Neural crest cell (in vitro differentiated cells): ENCODE results near the gene DOCK8. TPM values are rescaled to one million over a fixed set of nuclear protein-coding genes. Genes with fewer than 3 reads are reported as not detected.
"Not testable (repeated sequence)": the region's sequence is repeated elsewhere in the genome, so short reads cannot be mapped to it uniquely, and the experiment has no call there.

ENCODE experiments used
- DNase-seq: peaks from one replicate; pipeline ENCODE4 v3.0.0; 2021; ENCODE audit warnings: low read depth, mixed read lengths, low spot score
- H3K27ac Mint-ChIP-seq: one replicate; pipeline ENCODE4 v1.8.0; 2021; ENCODE audit warnings: mild to moderate bottlenecking, mixed read lengths; ENCODE audit not compliant: unreplicated experiment
- H3K27me3 Mint-ChIP-seq: 2 replicates; pipeline ENCODE4 v1.8.0; 2021; ENCODE audit warnings: low read depth, mild to moderate bottlenecking, mixed read lengths
- H3K36me3 Mint-ChIP-seq: 2 replicates; pipeline ENCODE4 v1.8.0; 2021; ENCODE audit warnings: low read depth, mild to moderate bottlenecking, mixed read lengths
- H3K4me1 Mint-ChIP-seq: 2 replicates; pipeline ENCODE4 v1.8.0; 2021; ENCODE audit warnings: mixed read lengths
- H3K4me3 Mint-ChIP-seq: one replicate; pipeline ENCODE4 v1.8.0; 2021; ENCODE audit warnings: mild to moderate bottlenecking, mixed read lengths
- H3K9me3 Mint-ChIP-seq: 2 replicates; pipeline ENCODE4 v1.8.0; 2021; ENCODE audit warnings: mixed read lengths
- CTCF ChIP-seq: fragments of 200-600 bp; sonication (generic); conservative IDR thresholded peaks from 2 replicates; pipeline ENCODE4 v1.5.0; 2021; ENCODE audit warnings: antibody characterized with exemption, mild to moderate bottlenecking
- total RNA-seq: library from RNA; stranded (reverse); gene quantifications from 2 replicates; pipeline ENCODE4 v1.2.1, GENCODE V29; 2021

Gene DOCK8
- total RNA-seq, 1 donor from 2014 or later = 0.58 TPM

GRCh38 chr9:401223-401622 is 186.6 kb downstream of the DOCK8 start:
- Mint-ChIP-seq H3K4me1 (peaks cover 4% of the 10 kb centered on the region), H3K36me3 (no peaks in the 10 kb centered on the region), H3K9me3 (no peaks in the 10 kb centered on the region), H3K27me3 (peaks cover 3% of the 10 kb centered on the region), H3K4me3 (no peak overlapping the region), H3K27ac (no peak overlapping the region)
- no peak for TF ChIP-seq CTCF
- DNase-seq = no peak

- TF ChIP-seq CTCF = no peak
- Mint-ChIP-seq H3K9me3 (no peaks in the 10 kb centered on the region), H3K27ac (no peak overlapping the region)
Measured at GRCh38 chr9:404234-404633, 189.6 kb downstream of the DOCK8 start.

GRCh38 chr9:405341-405740 is 190.7 kb downstream of the DOCK8 start:
- Mint-ChIP-seq H3K27me3 (peaks cover 9% of the 10 kb centered on the region), H3K36me3 (no peaks in the 10 kb centered on the region), H3K4me1 (no peaks in the 10 kb centered on the region), H3K27ac (no peak overlapping the region), H3K9me3 (no peaks in the 10 kb centered on the region), H3K4me3 (no peak overlapping the region)
- DNase-seq = no peak
- TF ChIP-seq CTCF = no peak

More at GRCh38 chr9:404234-404633, 189.6 kb downstream of the DOCK8 start:
- Mint-ChIP-seq H3K36me3 (no peaks in the 10 kb centered on the region), H3K27me3 (peaks cover 9% of the 10 kb centered on the region), H3K4me3 (no peak overlapping the region), H3K4me1 (no peaks in the 10 kb centered on the region)
- DNase-seq = no peak

GRCh38 chr9:406886-407654 is 192.4 kb downstream of the DOCK8 start:
- Mint-ChIP-seq H3K9me3 (no peaks in the 10 kb centered on the region), H3K27ac (no peak overlapping the region), H3K27me3 (peaks cover 6% of the 10 kb centered on the region)

GRCh38 chr9:409655-410054 is 195.0 kb downstream of the DOCK8 start:
- H3K9me3 Mint-ChIP-seq, H3K4me3 Mint-ChIP-seq, H3K4me1 Mint-ChIP-seq, H3K36me3 Mint-ChIP-seq, DNase-seq, H3K27me3 Mint-ChIP-seq, H3K27ac Mint-ChIP-seq: not testable (repeated sequence)

More at GRCh38 chr9:406886-407654, 192.4 kb downstream of the DOCK8 start:
- Mint-ChIP-seq H3K36me3 (no peaks in the 10 kb centered on the region), H3K4me1 (no peaks in the 10 kb centered on the region), H3K4me3 (no peak overlapping the region)
- TF ChIP-seq CTCF = no peak
- DNase-seq = no peak

- Mint-ChIP-seq H3K27me3 (no peaks in the 10 kb centered on the region), H3K4me1 (peaks cover 10% of the 10 kb centered on the region), H3K9me3 (no peaks in the 10 kb centered on the region), H3K4me3 (no peak overlapping the region), H3K36me3 (no peaks in the 10 kb centered on the region), H3K27ac (no peak overlapping the region)
- no peak for TF ChIP-seq CTCF
- no peak for DNase-seq
Measured at GRCh38 chr9:414595-414994, 199.9 kb downstream of the DOCK8 start.
